K562 (cell line): ENCODE data around the gene CEP43. TPM values are rescaled to one million over a fixed set of nuclear protein-coding genes. Genes with fewer than 3 reads are reported as not detected.

Source experiments
- REST ChIP-seq, 2 experiments: fragments of 450-650 bp; formaldehyde crosslinking in 1 of 2; IDR thresholded peaks; 2 replicates each; pipeline versions ENCODE4 v1.4.0 to v1.6.1; 2014 to 2020; ENCODE audit warnings: mild to moderate bottlenecking in 2 of 2, borderline replicate concordance in 1 of 2, low read depth in 1 of 2
- polyA plus RNA-seq, 8 experiments: library from polyadenylated mRNA; depleted of rRNA in 4 of 8; stranded (reverse) in 5 of 8; unstranded in 3 of 8; fragments of >200 nt; fragmentation: Nextera tagmentation in 2 of 8; fragmentation: Illumina TruSeq in 1 of 8; extraction: Ambion mirVana in 2 of 8; extraction: Trizol in 1 of 8; gene quantifications; 2 replicates each; pipeline versions ENCODE4 v1.2.1 to v1.2.3, GENCODE V29; 2011 to 2014; ENCODE audit warnings: inconsistent platforms in 1 of 8, missing spikeins in 1 of 8
- total RNA-seq, 7 experiments: library from RNA; depleted of rRNA in 6 of 7; stranded (reverse); fragments of >200 nt in 6 of 7; fragmentation: Illumina TruSeq in 2 of 7; extraction: Trizol in 2 of 7; gene quantifications; 2 replicates each; pipeline versions ENCODE4 v1.2.1 to v1.2.3, GENCODE V29; 2011 to 2021; ENCODE audit warnings: low replicate concordance in 1 of 7

The CEP43 gene
- total and polyA plus RNA-seq, 9 of the 15 experiments (the other 6 are each of a cell fraction or from before 2014, with no cell fraction given) = 15.2 to 55.7 (median 47.4) TPM

- peak; percentile 69; the same call in 1 of the 2 replicates for TF ChIP-seq REST (IDR thresholded peaks at IDR 0.05; ENCODE audit: borderline replicate concordance)
- no peak for TF ChIP-seq REST (CRISPR knock-in tag; IDR thresholded peaks at IDR 0.05; ENCODE audit: low read depth)
- TF ChIP-seq, all 486 proteins: peak for 6
Measured at GRCh38 chr6:166989427-166990032, 9.7 kb upstream of the CEP43 start (continued).
